Loucy (cell line): ENCODE data around the gene PLEKHO2.

Experiments
- EZH2phosphoT487 ChIP-seq: fragments of 200-600 bp; IDR thresholded peaks from 2 replicates; pipeline ENCODE4 v1.6.1; 2018; ENCODE audit warnings: antibody characterized with exemption, mild to moderate bottlenecking, moderate library complexity, borderline replicate concordance
- TF ChIP-seq, protein P1 (sequence below): fragments of 200-600 bp; sonication (generic); conservative IDR thresholded peaks from 2 replicates; pipeline ENCODE4 v1.5.1; 2014; ENCODE audit warnings: mild to moderate bottlenecking, antibody characterized with exemption, low read length

- TF ChIP-seq, protein P1, sequence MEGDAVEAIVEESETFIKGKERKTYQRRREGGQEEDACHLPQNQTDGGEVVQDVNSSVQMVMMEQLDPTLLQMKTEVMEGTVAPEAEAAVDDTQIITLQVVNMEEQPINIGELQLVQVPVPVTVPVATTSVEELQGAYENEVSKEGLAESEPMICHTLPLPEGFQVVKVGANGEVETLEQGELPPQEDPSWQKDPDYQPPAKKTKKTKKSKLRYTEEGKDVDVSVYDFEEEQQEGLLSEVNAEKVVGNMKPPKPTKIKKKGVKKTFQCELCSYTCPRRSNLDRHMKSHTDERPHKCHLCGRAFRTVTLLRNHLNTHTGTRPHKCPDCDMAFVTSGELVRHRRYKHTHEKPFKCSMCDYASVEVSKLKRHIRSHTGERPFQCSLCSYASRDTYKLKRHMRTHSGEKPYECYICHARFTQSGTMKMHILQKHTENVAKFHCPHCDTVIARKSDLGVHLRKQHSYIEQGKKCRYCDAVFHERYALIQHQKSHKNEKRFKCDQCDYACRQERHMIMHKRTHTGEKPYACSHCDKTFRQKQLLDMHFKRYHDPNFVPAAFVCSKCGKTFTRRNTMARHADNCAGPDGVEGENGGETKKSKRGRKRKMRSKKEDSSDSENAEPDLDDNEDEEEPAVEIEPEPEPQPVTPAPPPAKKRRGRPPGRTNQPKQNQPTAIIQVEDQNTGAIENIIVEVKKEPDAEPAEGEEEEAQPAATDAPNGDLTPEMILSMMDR = no peak
- no peak for TF ChIP-seq EZH2phosphoT487
These were observed 3.5 kb downstream of the PLEKHO2 start for GRCh38 chr15:64845183-64845611.
